HG02981 (cell line): Measurements from ENCODE around the gene BORA.
"Not testable (repeated sequence)": the region's sequence is repeated elsewhere in the genome, so short reads cannot be mapped to it uniquely, and the experiment has no call there.

Source experiments
- ATAC-seq: cut with Tn5 transposase; IDR thresholded peaks from one replicate; pipeline ENCODE4 v1.9.1; 2021; ENCODE audit warnings: mild to moderate bottlenecking, moderate library complexity; ENCODE audit not compliant: unreplicated experiment

Gene BORA

GRCh38 chr13:72727417-72728289, at the start of gene BORA, which contains the start of gene MZT1:
Gene BORA (plus strand): TSS chr13:72727923. CDS start chr13:72728941, 1,018 bp downstream.
Gene MZT1 (minus strand): TSS chr13:72727629. CDS start chr13:72727602, 27 bp downstream.
- peak; percentile 91 for ATAC-seq

- ATAC-seq = no peak
Observed at GRCh38 chr13:72678312-72678711, 49.4 kb upstream of the BORA start.

DNA sequence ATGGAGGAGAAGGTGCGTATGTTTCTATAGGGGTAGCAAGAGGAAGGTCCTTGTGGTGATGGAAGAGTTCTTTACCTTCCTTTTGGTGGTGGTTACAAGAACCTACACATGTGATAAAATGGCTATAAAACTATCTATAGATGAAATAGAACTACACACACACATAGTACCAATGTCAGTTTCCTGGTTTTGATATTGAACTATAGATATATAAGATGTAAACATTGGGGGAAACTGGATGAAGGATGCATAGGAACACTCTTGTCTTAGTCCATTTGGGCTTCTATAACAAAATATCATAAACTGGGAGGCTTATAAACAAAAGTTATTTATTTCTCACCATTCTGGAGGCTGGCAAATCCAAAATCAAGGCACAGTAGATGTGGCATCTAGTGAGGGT, 47.4 kb upstream of the BORA start:
- no peak for ATAC-seq

DNA sequence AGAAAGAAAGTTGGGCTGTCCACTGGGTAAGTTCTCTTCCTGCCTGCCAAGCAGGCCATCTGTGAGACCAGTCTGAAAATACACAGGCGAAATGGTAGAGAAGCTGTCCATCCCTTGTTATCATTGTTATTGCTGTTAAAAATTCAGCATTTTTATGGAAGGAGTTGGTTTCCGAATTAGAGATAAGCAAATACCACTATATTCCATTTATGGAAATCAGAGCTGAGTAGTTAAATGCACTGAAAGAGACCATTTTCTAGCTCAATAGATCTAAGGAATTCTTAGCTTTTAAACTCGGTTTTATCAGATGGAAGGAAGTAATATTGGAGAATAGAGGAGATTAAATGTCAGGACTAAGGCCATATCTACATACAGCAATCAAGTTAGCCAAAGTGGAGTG, 41.0 kb upstream of the BORA start:
- no peak for ATAC-seq

DNA sequence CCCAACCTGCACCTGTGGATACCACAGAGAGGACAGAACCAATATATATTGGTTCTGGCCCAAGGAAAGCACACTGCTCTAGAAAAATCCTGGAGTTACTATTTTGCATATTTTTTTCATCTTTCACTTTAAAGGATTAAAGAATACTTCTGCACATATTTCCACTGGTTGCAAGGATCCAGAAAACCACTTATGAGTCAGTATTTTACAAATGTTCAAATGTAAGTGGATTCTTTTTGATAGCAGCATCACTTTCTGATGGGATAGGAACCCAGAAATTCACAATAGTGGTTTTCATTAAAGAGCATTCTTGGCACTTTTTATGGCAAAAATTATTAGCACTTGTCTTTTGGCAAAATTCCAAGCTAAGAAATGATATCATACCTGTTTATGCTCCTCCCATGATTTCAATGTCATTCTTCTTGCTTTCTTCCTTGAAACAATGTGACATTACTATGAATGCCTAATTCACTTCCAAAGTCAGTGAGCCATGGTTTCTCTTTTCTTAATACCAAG, 38.5 kb upstream of the BORA start:
- ATAC-seq = no peak

DNA sequence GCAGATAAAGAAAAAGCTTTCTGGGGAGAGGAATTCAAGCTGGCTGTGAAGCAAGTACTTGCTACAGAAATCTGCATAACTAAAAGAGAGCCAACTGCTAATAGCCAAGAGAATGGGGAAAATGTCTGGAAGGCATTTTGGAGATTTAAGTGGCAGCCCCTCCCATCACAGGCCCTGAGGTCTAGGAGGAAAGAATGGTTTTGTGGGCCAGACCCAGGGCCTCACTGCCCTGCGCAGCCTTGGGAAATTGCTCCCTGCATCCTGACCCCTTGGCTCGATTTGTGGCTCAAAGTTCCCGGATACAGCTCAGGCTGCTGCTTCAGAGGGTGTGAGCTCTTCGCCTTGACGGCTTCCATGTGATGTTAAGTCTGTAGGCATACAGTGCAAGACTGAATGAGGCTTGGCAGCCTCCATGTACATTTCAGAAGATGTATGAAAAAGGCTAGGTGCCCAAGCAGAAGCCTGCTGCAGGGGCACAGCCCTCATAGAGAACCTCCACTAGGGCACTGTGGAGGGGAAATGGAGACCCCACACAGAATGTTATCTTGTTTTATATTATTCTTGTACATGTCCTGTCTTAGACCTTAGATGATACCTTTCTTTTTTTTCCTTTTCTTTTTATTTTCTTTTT, 34.7 kb upstream of the BORA start:
- no peak for ATAC-seq

DNA sequence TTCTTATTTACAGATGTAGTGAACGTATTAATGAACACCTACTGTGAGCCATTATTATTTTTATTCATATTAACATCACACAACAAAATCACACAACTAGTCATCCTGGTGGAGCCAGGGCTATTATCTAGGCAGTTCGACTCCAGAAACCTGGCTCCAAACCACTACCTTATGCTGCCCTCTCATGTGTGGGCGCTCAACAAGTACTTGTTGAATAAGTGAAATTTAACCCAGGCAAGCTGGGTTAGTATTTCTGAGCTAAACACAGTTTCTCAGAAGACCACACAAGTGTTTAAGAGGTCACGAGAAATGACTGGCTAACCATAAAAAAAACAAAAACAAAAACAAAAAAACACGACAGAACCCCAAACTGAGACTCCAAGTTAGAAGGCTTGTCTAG, 33.9 kb upstream of the BORA start:
- no peak for ATAC-seq

DNA sequence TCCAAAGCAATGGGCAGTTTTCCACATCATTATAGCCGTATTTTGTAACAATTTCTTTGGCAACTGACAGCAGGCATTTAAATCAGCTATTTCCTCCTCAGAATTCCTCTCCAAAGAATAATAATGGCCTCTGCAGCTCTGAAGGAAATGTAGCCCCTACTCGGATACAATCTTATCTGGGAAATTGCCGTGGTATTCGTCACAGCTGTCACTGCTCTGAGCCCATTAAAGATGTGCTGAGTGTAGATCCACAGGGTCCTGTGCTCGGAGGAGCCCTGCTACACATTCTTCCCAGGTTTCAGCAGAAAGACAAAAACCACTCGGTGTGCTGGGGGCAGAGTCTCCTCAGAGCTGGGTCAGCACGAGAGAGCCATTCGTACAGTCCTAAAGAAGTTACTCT, 33.4 kb upstream of the BORA start:
- no peak for ATAC-seq

GRCh38 chr13:72696579-72696978, 31.1 kb upstream of the BORA start:
- no peak for ATAC-seq

GRCh38 chr13:72698164-72698563, 29.6 kb upstream of the BORA start:
- ATAC-seq = no peak

DNA sequence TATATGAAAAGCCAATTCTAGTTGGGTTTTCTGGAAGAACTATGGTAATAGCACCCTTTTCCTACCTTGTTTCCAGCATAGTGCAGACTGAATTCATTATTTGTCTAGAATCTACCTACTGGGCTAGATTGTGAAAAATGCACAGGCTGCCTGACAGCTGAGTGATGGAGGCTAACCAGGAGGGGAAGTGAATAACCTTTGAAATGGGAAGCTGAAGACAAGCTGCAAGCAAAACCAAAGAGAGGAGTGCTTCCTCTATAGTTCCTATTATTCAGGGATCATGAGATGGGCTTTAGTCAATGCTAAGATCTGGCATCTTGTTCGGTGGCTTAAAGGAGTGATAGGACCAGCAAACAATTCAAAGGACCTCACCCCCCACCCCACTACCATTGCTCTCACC, 27.2 kb upstream of the BORA start:
- no peak for ATAC-seq

DNA sequence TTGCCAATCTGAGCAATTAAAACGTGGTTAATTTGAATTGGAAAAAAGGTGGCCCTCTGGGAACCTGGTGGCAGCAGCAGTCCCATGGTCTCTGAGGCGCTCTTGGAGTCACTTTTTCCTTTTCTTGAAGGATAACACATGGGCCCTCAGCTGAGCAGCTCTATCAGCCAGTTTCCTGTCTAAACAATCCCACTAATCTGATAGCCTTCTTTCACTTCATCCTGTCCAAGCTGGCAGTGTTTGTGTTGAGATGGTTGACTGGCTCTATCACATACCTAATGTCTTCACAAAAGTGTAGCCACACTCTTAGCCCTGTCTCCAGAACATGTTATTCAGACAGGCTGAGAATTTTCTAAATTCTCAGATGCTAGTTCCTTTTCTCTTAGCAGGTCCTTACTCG, 10.9 kb upstream of the BORA start:
- ATAC-seq = no peak

DNA sequence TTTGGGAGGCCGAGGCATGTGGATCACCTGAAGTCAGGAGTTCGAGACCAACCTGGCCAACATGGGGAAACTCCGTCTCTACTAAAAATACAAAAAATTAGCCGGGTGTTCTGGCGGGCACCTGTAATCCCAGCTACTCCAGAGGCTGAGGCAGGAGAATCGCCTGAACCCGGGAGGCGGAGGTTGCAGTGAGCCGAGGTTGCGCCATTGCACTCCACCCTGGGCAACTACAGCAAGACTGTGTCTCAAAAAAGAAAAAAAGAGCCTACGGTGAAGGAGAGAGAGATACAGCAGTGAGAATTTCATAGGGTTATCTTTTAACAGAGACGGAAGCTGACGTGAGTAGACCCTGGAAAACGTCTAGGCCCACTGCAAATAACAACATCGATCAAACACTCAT, 1.5 kb upstream of the BORA start:
- ATAC-seq = not testable (repeated sequence)

- ATAC-seq = peak; percentile 17
Observed at GRCh38 chr13:72726726-72727416, 852 bp upstream of the BORA start.

GRCh38 chr13:72728290-72728605, 525 bp downstream of the BORA start:
- ATAC-seq = no peak

DNA sequence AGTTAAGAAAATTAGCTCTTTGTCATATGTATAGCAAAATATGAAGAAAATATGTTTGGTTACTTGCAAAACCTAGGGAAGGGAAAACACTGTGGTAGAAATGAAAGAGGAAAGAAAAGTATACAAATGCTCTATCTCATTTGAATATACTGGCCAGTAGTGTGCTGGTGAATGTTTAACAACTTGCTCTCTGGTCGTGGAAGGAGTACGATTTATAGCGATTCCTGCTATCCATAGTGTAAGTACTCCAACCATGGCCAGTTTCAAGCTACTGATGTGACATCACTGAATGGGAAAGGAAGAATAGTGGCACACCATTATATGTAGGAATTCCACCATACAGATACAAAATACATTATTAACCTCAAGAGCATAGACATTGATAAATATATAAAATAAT, 9.3 kb downstream of the BORA start:
- ATAC-seq = no peak

GRCh38 chr13:72740015-72740414, 12.3 kb downstream of the BORA start:
- no peak for ATAC-seq

DNA sequence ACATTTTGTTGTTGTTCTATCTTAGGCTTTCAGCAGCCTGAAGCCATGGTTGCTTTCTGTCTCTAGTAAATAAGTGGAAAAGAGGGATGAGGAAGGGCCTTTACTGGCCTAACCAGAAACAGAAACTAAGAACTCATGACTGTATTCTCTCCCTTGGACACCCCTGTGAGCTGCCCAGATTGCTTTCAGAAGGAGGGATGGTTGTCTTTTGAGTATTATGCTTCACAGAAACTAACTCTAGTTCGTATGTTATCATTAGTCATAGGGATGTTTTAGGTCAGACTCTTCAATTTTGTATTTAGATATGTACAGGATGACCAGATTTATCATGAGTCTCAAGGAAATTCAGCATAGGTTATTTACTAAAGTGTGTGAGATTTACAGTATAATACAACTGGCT, 17.5 kb downstream of the BORA start:
- no peak for ATAC-seq

DNA sequence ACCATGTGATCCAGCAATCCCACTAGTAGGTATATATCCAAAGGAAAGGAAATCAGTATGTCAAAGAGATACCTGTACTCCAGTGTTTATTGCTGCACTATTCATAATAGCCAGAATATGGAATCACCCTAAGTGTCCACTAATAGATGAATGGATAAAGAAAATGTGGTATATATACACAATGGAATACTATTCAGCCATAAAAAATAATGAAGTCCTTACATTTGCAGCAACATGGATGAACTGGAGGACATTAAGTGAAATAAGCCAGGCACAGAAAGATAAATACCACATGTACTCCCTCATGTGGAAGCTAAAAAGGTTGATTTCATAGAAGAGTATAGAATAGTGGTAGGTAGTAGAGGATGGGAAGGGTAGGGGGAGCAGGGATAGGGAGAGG, 23.5 kb downstream of the BORA start:
- no peak for ATAC-seq

DNA sequence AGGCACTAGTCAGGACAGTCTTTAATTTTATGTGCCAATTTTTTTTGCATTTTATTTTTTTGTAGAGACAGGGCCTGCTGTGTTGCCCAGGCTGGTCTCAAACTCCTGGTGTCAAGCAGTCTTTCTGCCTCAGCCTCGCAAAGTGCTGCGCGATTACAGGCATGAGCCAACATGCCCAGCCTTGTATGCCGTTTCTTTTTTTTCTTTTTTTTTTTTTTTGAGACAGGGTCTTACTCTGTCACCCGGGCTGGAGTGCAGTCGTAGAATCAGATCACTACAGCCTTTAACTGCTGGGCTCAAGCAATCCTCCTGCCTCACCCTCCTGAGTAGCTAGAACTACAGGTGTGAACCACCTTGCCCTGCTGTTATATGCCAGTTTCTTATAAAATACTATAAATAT, 26.4 kb downstream of the BORA start:
- ATAC-seq = no peak

DNA sequence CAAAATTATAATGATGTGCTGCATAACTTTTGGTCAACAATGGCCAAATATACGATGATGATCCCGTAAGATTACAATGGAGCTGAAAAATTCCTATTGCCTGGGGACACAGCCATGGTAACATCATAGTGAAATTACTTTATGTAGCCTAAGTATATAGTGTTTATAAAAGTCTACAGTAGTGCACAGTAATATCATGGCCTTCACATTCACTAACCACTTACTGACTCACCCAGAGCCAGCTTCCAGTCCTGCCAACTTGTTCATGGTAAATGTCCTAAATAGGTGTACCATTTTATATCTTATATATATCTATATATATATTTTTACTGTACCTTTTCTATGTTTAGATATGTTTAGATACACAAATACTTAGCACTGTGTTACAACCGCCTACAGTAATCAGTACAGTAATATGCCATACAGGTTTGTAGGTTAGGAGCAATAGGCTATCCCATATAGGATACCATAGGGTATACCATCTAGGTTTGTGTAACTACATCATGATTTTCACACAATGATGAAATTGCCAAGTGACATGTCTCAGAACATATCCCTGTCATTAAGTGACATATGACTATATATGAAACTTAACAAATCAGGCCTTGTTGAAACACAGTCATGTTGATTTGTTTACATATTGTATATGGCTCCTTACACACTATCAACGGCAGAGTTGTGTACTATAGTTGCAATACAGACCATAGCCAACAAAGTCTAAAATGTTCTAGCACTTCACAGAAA, 30.2 kb downstream of the BORA start:
- no peak for ATAC-seq
